ENCODE data around the gene CXCR2. TPM values are rescaled to one million over a fixed set of nuclear protein-coding genes. Genes with fewer than 3 reads are reported as not detected.
A peak's percentile ranks its signal among the peaks of the same experiment; 100 is the strongest.

The CXCR2 gene
- total and polyA plus RNA-seq, 2 of the 8 experiments (the other 6 are each of a cell fraction or from before 2014, with no cell fraction given): 1.4 to 1.6 TPM

GRCh38 chr2:218123986-218124385 is 1.8 kb upstream of the CXCR2 start:
- 65% methylated on average over 4 of the region's 4 CpGs; no CpG with 5 or more reads in 1 of the 2 experiments for WGBS, 2 experiments (ENCODE audit: extremely low coverage in 1 of 2, insufficient coverage in 1 of 2, insufficient read length in 1 of 2, insufficient replicate concordance in 2 of 2, low coverage in 1 of 2, low lambda C conversion rate in 2 of 2, missing lambda C conversion rate in 1 of 2)
- H3K18ac ChIP-seq (ENCODE audit: extremely low read depth, low read length): no peak overlapping the region
- no peaks in the 10 kb centered on the region for H3K9me3 ChIP-seq (ENCODE audit: insufficient read depth in 2 of 2, low read depth in 1 of 2, low read length in 1 of 2)
- no peaks in the 10 kb centered on the region for H4K20me1 ChIP-seq (replicated peaks in 1 of 2; ENCODE audit: control insufficient read depth in 1 of 2, insufficient read depth in 2 of 2, low read length in 2 of 2)
- no peak overlapping the region for H2AFZ ChIP-seq (ENCODE audit: low read length)
- H3K27ac ChIP-seq (ENCODE audit: low read depth, low read length): no peak overlapping the region
- H3K4ac ChIP-seq (replicated peaks; ENCODE audit: insufficient read length, low read depth, low read length): no peak overlapping the region
- no peak overlapping the region for H4K91ac ChIP-seq (replicated peaks; ENCODE audit: insufficient read length, low read length)
- H3K14ac ChIP-seq (ENCODE audit: insufficient read length): no peak overlapping the region
- no peak overlapping the region for H3K4me2 ChIP-seq (ENCODE audit: insufficient read depth in 1 of 2, low read depth in 2 of 2, low read length in 2 of 2)
- H2BK5ac ChIP-seq (ENCODE audit: low read depth, low read length): no peak overlapping the region
- H3K9ac ChIP-seq (replicated peaks in 1 of 4; ENCODE audit: extremely low read depth in 1 of 4, low read depth in 3 of 4, low read length in 3 of 4): no peak overlapping the region
- TF ChIP-seq TEAD4 (IDR thresholded peaks at IDR 0.05; ENCODE audit: low read depth, low read length) (peak; percentile 26; the same call in 1 of the 2 replicates), POLR2A (IDR thresholded peaks at IDR 0.05; ENCODE audit: control extremely low read depth in 1 of 2, low read depth in 2 of 2, low read length in 2 of 2) (no peak)
- no peak overlapping the region for H4K8ac ChIP-seq (ENCODE audit: extremely low read depth, insufficient read depth, low read length)
- no peak for DNase-seq (ENCODE audit: low read depth in 1 of 2, low spot score in 2 of 2)
- H3K79me2 ChIP-seq (ENCODE audit: control insufficient read depth in 1 of 2, insufficient read depth in 2 of 2, low read length in 2 of 2): no peaks in the 10 kb centered on the region
- no peak overlapping the region for H2BK15ac ChIP-seq (ENCODE audit: low read length)
- H2BK20ac ChIP-seq (ENCODE audit: low read length): no peak overlapping the region
- H3K4me3 ChIP-seq (ENCODE audit: extremely low read depth in 1 of 4, insufficient read depth in 2 of 4, low read depth in 3 of 4, low read length in 4 of 4): no peak overlapping the region
- no peak overlapping the region for H2AK5ac ChIP-seq (ENCODE audit: low read depth, low read length)
- no peaks in the 10 kb centered on the region for H3K79me1 ChIP-seq (ENCODE audit: low read depth, low read length)
- no peak overlapping the region for H3K56ac ChIP-seq (replicated peaks; ENCODE audit: insufficient read length, low read depth, low read length)
- no peaks in the 10 kb centered on the region for H3K23me2 ChIP-seq (ENCODE audit: low read depth, low read length)
- no peak overlapping the region for H4K5ac ChIP-seq (ENCODE audit: insufficient read length, low read depth, low read length)
- peaks cover 0 to 13% (median 6%) of the 10 kb centered on the region in 4 experiments; a peak in 2 of 7 replicates for H3K4me1 ChIP-seq (replicated peaks in 1 of 4; ENCODE audit: control insufficient read depth in 3 of 4, insufficient read depth in 4 of 4, low read length in 3 of 4)
- POLR2A ChIA-PET (ENCODE audit: partially characterized antibody): no interaction called here
- 0 out of 7 replicates have a peak, but pooled peaks cover 0 to 2% (median 0%) of the 10 kb centered on the region in 4 experiments for H3K27me3 ChIP-seq (replicated peaks in 1 of 4; ENCODE audit: control insufficient read depth in 3 of 4, extremely low read depth in 1 of 4, insufficient read depth in 3 of 4, low read length in 3 of 4)
- H3K36me3 ChIP-seq (ENCODE audit: control insufficient read depth in 2 of 4, insufficient read depth in 4 of 4, low read length in 3 of 4): no peaks in the 10 kb centered on the region
- H2BK12ac ChIP-seq (ENCODE audit: low read depth, low read length): no peak overlapping the region
- CTCF ChIA-PET (ENCODE audit: partially characterized antibody): interaction anchor here (0.6 to 2.0 kb wide), 6 partner anchors 11 to 1827 kb away, joined by 3 to 7 read pairs (median 4); no protein-coding TSS in a partner anchor
- no peak for FAIRE-seq
- no peak overlapping the region for H2BK120ac ChIP-seq (replicated peaks; ENCODE audit: low read depth, low read length)
- H3K23ac ChIP-seq (ENCODE audit: insufficient read length): no peak overlapping the region
